Gastrocnemius medialis (tissue), 4 donors: Measurements from ENCODE around the gene PLK5. TPM values are rescaled to one million over a fixed set of nuclear protein-coding genes. Genes with fewer than 3 reads are reported as not detected.
"Not testable (repeated sequence)": the region's sequence is repeated elsewhere in the genome, so short reads cannot be mapped to it uniquely, and the experiment has no call there.

Source experiments
- ATAC-seq, 2 donors: fragments of 150-250 bp; one replicate each; pipeline ENCODE4 v1.9.1; 2016
- DNase-seq, 2 donors: peaks; one replicate each; pipeline ENCODE4 v3.0.0-alpha.2; 2019
- H3K27ac ChIP-seq, 4 donors: fragments of 200-600 bp; sonication (generic); 1 replicate in 1 of 4; 2 replicates in 3 of 4; pipeline ENCODE4 v1.5.1; 2016 to 2018; ENCODE audit warnings: mild to moderate bottlenecking in 2 of 4, moderate library complexity in 1 of 4
- H3K27me3 ChIP-seq, 3 donors: fragments of 200-600 bp; sonication (generic) in 2 of 3; 1 replicate in 1 of 3; 2 replicates in 2 of 3; pipeline versions ENCODE4 v1.5.1 to v1.6.0; 2016 to 2019; ENCODE audit warnings: mild to moderate bottlenecking in 1 of 3, moderate library complexity in 1 of 3
- H3K36me3 ChIP-seq, 2 donors: fragments of 200-600 bp; sonication (generic) in 1 of 2; one replicate each; pipeline ENCODE4 v1.5.1; 2017 to 2018
- H3K4me1 ChIP-seq, 2 donors: fragments of 200-600 bp; sonication (generic) in 1 of 2; one replicate each; pipeline ENCODE4 v1.5.1; 2016 to 2017; ENCODE audit warnings: mild to moderate bottlenecking in 2 of 2
- H3K4me3 ChIP-seq, 4 donors: fragments of 200-600 bp; sonication (generic) in 3 of 4; 1 replicate in 1 of 4; 2 replicates in 3 of 4; pipeline ENCODE4 v1.5.1; 2016 to 2019; ENCODE audit warnings: mild to moderate bottlenecking in 2 of 4
- H3K9me3 ChIP-seq, 3 donors: fragments of 200-600 bp; sonication (generic) in 2 of 3; 1 replicate in 1 of 3; 2 replicates in 2 of 3; pipeline ENCODE4 v1.5.1; 2016 to 2019
- CTCF ChIP-seq, 5 experiments: fragments of 450-650 bp in 3 of 5; fragments of 200-600 bp in 2 of 5; sonication (generic) in 2 of 5; IDR thresholded peaks in 4 of 5; conservative IDR thresholded peaks in 1 of 5; 1 replicate in 4 of 5; 2 replicates in 1 of 5; pipeline ENCODE4 v1.5.1; 2016 to 2019; ENCODE audit warnings: antibody characterized with exemption in 5 of 5, mild to moderate bottlenecking in 3 of 5, moderate library complexity in 3 of 5
- POLR2A ChIP-seq, 2 donors: fragments of 450-650 bp; IDR thresholded peaks; one replicate each; pipeline ENCODE4 v1.6.1; 2017; ENCODE audit warnings: antibody characterized with exemption in 2 of 2, mild to moderate bottlenecking in 2 of 2, moderate library complexity in 2 of 2
- in situ Hi-C, 4 donors: fragments of 200-750 bp; cut with MboI; loops; one replicate each; pipeline versions ENCODE4 v1.15.0 to v1.8.0; 2017; ENCODE audit warnings: low sequenced_read_pairs in 4 of 4
- intact Hi-C: fragments of 100-400 bp; cut with DNase I; formaldehyde crosslinking; loops from one replicate; pipeline ENCODE4 v1.15.1; 2023; ENCODE audit warnings: low total_unique reads
- total RNA-seq, 4 donors: library from RNA; depleted of rRNA; stranded (reverse); fragments of >200 nt; gene quantifications; one replicate each; pipeline versions ENCODE4 v1.1.0 to v1.2.3, GENCODE V29; 2016

The PLK5 gene
- total RNA-seq, 4 donors from 2014 or later, result not detected

GRCh38 chr19:1533510-1534150 lies 9.8 kb downstream of the PLK5 start:
- no peak overlapping the region for H3K4me3 ChIP-seq
- in situ Hi-C loops (loop anchor here in 1 of 4 donors (25.0 kb wide), 1 partner anchor 229 kb away; the partner anchor contains the start of gene ONECUT3), intact Hi-C loops (no loop called here)
- no peak for ATAC-seq
- no peak for DNase-seq
- TF ChIP-seq CTCF (IDR thresholded peaks at IDR 0.05 in 4 of 5, conservative IDR thresholded peaks at IDR 0.05 in 1 of 5) (no peak), POLR2A (IDR thresholded peaks at IDR 0.05) (no peak)
- H3K9me3 ChIP-seq, result no peaks in the 10 kb centered on the region
- H3K36me3 ChIP-seq, result no peaks in the 10 kb centered on the region
- no peak overlapping the region for H3K27ac ChIP-seq
- peaks cover 15 to 30% (median 17%) of the 10 kb centered on the region in 3 donors for H3K27me3 ChIP-seq
- no peaks in the 10 kb centered on the region for H3K4me1 ChIP-seq

GRCh38 chr19:1534972-1535371 lies 11.1 kb downstream of the PLK5 start:
- in situ Hi-C loops, result loop anchor here in 1 of 4 donors (25.0 kb wide), 1 partner anchor 227 kb away; the partner anchor contains the start of gene ONECUT3
- no peak for ATAC-seq
- Histone ChIP-seq H3K27me3 (peaks cover 2 to 25% (median 10%) of the 10 kb centered on the region in 3 donors), H3K27ac (no peak overlapping the region), H3K4me1 (no peaks in the 10 kb centered on the region), H3K9me3 (no peaks in the 10 kb centered on the region), H3K4me3 (no peak overlapping the region), H3K36me3 (no peaks in the 10 kb centered on the region)
- intact Hi-C loops, result no loop called here
- no peak for DNase-seq
- TF ChIP-seq POLR2A (IDR thresholded peaks at IDR 0.05) (no peak), CTCF (IDR thresholded peaks at IDR 0.05 in 4 of 5, conservative IDR thresholded peaks at IDR 0.05 in 1 of 5) (no peak)

- DNase-seq, H3K27ac ChIP-seq, intact Hi-C loops, ATAC-seq, H3K4me3 ChIP-seq, H3K36me3 ChIP-seq, H3K9me3 ChIP-seq, H3K4me1 ChIP-seq: not testable (repeated sequence)
- in situ Hi-C loops, result loop anchor here in 1 of 4 donors (25.0 kb wide), 1 partner anchor 227 kb away; the partner anchor contains the start of gene ONECUT3
- peaks cover 0 to 26% (median 12%) of the 10 kb centered on the region in 3 donors for H3K27me3 ChIP-seq
Measured at GRCh38 chr19:1535699-1536098, 11.8 kb downstream of the PLK5 start.

- H3K9me3 ChIP-seq, result no peaks in the 10 kb centered on the region
- TF ChIP-seq POLR2A (IDR thresholded peaks at IDR 0.05) (no peak), CTCF (IDR thresholded peaks at IDR 0.05 in 4 of 5, conservative IDR thresholded peaks at IDR 0.05 in 1 of 5) (no peak)
- intact Hi-C loops (no loop called here), in situ Hi-C loops (loop anchor here in 1 of 4 donors (25.0 kb wide), 1 partner anchor 223 kb away; the partner anchor contains the start of gene ONECUT3)
- no peaks in the 10 kb centered on the region for H3K4me1 ChIP-seq
- DNase-seq (no peak), ATAC-seq (no peak)
- H3K4me3 ChIP-seq, result no peak overlapping the region
- H3K27ac ChIP-seq, result no peak overlapping the region
- peaks cover 0 to 34% (median 23%) of the 10 kb centered on the region in 3 donors for H3K27me3 ChIP-seq
- no peaks in the 10 kb centered on the region for H3K36me3 ChIP-seq
Measured at GRCh38 chr19:1538978-1539377, 15.1 kb downstream of the PLK5 start.

- intact Hi-C loops, H3K9me3 ChIP-seq, DNase-seq, H3K4me1 ChIP-seq, H3K36me3 ChIP-seq, H3K4me3 ChIP-seq, ATAC-seq, H3K27ac ChIP-seq: not testable (repeated sequence)
- H3K27me3 ChIP-seq, result peaks cover 0 to 37% (median 23%) of the 10 kb centered on the region in 3 donors
- in situ Hi-C loops, result loop anchor here (5.0 to 25.0 kb wide), 5 partner anchors 133 to 225 kb away; partner anchors contain the start of gene ONECUT3 (in 1 of the 4)
Measured at GRCh38 chr19:1539749-1540148, 15.9 kb downstream of the PLK5 start.
